Activated T-cell treated with anti-CD3 and anti-CD28 coated beads, Interleukin-2, amount 50 U/mL, for 48 hours (primary cell): Measurements from ENCODE around the gene PIK3R3.

Experiments
- DNase-seq, 2 experiments: peaks; one replicate each; pipeline ENCODE4 v3.0.0-alpha.2; 2020

PIK3R3 gene

GRCh38 chr1:46132529-46133180 is at the start of gene PIK3R3:
TSS of gene PIK3R3 (minus strand) at chr1:46132629. CDS start at chr1:46131952, 677 bp downstream.
- DNase-seq: peak; percentile 91 to 92

GRCh38 chr1:46181343-46182260 is 49.2 kb upstream of the PIK3R3 start:
- DNase-seq: no peak

GRCh38 chr1:46180082-46180616 is 47.7 kb upstream of the PIK3R3 start:
- DNase-seq: no peak

DNA sequence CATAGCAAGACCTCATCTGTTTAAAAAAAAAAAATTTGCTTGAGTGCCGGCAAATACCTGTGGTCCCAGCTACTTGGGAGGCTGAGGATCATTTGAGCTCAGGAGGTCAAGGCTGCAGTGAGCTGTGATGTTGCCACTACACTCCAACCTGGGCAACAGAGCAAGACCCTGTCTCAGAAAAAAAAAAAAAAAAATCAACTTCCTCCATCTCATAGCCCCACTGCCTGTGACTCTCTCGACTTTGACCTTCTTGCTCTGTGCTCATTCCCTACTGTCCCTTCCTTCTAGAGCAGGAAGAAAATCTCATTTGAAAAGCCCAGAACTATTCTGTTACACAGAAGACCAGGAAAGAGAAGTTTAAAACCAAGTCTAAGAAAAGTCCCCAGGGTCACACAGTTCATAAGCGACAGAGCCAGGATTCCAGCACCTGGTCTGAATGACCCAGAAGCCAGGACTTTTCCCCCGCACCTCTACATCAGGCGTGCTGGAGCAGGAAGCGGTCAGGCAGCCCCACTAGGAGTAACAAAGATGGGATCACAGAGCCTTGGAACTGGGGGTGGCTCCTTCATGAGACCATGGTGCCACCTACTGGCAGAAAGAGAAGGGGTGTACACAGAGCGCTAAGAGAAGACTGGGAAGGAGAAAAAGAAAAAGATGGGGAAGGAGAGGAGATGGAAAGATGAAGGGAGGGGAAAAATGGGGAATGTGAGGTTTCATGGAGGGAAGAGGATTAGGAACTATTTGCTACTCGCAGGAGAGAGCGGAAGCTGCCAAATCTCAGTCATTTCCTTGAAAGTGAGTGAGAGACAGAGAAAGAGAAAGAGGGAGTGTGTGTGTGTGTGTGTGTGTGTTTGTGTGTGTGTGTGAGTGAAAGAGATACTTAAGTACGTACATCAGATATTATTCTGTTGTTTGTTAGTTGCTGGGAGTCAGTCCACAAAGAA is 47.0 kb upstream of the PIK3R3 start:
- peak; percentile 66 to 71 for DNase-seq

DNA sequence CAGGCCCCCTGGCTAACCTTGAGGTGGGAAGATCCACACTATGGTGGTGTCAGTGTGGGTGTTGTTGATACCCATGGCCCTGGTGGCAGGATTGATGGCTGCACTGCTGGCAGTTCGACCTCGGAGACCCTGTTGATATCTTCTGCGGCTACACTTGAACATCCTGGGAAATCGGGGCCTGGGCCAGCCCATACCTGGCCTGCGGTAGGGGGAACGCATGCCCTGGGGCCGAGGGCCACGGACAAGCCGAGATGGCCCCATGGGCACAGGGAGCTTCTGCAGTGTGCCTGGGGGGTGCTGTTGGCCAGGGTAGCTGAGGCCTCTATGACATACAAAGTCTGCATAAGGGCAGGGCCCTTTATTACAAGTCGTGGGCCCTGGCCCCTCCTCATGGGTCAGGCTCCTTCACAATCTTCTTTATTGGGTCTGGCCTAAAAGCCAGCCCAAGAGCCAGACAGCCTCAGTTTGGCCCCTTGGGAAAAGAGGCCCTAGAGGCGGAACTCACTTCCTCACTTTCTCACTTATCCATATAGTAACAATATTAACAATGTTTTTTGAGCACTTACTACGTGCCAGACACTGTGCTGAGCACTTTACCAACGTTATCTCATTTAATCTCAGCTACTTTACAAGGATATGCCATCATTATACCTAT is 43.9 kb upstream of the PIK3R3 start, which contains the start of gene P3R3URF:
Gene P3R3URF (minus strand): TSS at position 278 of the 655 bp plus-strand sequence. CDS start 17 bp downstream, at position 261.
- no peak for DNase-seq

- no peak for DNase-seq
Measured at GRCh38 chr1:46175243-46175642, 42.8 kb upstream of the PIK3R3 start.

GRCh38 chr1:46174448-46175231 is 42.2 kb upstream of the PIK3R3 start, which contains the start of gene TSPAN1:
TSS of gene TSPAN1 (plus strand) at chr1:46175087. CDS start at chr1:46181108, 6,021 bp downstream.
- DNase-seq: no peak

DNA sequence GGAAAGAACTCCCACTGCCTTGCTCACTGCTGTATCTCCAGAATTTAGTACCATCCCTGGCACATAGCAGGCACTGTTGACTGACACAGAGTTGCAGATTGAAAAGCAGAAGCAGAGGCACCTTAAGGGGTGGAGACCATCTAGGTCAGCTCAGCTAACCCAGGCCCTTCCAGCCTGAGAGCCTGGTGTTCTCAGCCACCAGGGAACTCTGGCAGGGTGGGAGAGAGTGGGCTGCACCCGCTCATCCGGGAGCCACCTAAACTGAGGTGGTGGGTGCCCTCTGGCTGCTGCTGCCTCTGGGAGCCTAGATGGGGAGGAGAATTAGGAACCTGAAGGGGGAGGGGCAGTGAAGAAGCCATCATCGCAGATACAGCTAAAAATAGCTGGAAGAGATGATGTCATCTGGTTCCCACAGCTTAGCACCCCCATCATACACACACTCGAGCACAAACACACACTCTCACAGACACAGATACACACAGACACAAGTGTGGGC is 41.0 kb upstream of the PIK3R3 start:
- no peak for DNase-seq

GRCh38 chr1:46172321-46172720 is 39.9 kb upstream of the PIK3R3 start:
- DNase-seq: no peak

DNA sequence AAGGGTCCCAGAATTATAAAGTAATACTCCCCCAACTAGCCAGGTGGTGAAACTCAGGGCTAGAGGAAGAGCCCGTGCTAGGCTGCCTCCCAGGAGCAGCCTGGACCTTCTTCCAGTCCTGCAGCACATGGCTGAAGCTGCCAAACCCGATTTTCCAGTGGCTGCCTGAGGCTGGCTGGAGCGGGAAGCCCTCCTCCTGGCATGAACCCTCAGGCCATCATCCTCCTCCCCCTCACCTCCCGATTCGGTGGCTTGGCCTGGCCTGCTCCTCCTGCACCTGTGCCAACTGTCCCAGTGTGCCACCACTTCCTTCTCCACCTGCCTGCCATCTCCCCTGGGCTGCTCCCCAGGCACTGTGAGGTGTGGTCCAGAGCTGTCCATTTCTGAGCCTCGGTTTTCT is 39.4 kb upstream of the PIK3R3 start:
- DNase-seq: no peak

GRCh38 chr1:46171351-46171750 is 38.9 kb upstream of the PIK3R3 start:
- no peak for DNase-seq

DNA sequence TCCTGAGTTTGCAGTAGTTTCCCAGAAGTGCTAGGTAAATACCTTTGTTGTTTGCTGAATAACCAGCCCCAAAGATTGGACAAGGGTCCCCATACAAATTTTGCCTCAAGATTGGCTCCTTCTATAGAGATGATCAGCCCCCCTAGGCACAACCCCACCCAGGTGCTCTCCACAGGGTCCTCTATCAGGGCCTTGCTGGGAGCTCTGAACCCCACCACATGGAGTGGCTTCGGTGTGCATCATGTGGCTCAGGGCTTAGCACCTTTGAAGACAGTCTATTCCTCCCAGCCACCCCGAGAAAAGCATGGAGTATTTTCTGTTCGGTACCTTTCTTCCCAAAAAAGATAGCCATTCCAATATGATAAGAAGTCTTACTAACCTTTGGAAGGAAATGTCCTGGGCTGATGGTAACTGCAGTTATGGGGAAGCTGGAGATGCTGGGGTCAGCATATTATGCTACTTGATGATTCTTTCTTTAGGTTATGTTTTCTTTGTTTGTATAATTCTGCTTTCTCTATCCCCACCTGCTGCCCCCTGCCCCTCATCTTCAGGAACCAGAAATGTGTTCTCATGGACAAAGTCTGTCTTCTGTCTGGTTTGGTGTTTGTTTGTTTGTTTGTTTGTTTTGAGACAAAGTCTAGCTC is 37.5 kb upstream of the PIK3R3 start:
- no peak for DNase-seq

GRCh38 chr1:46168477-46168876 is 36.0 kb upstream of the PIK3R3 start:
- no peak for DNase-seq

GRCh38 chr1:46166521-46167462 is 34.4 kb upstream of the PIK3R3 start:
- peak; percentile 60 to 64 for DNase-seq

GRCh38 chr1:46160212-46160611 is 27.8 kb upstream of the PIK3R3 start:
- no peak for DNase-seq

DNA sequence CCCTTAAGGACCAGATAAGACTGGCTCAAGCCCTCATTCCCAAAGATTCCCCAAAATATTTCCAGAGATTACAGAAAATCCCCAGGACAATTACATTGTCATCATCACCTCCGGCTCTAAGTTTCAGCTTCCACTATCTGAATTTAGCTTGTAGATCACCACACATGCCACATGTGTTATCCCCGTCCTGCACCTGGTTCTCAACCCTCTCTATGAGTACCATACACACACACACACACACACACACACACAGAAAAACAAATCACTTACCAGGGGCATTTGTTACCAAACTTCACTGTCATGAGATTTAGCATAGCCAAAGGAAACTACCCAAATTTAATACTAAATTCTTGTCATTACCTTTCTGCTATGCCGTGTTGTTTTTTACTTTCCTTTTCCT is 27.1 kb upstream of the PIK3R3 start:
- no peak for DNase-seq

DNA sequence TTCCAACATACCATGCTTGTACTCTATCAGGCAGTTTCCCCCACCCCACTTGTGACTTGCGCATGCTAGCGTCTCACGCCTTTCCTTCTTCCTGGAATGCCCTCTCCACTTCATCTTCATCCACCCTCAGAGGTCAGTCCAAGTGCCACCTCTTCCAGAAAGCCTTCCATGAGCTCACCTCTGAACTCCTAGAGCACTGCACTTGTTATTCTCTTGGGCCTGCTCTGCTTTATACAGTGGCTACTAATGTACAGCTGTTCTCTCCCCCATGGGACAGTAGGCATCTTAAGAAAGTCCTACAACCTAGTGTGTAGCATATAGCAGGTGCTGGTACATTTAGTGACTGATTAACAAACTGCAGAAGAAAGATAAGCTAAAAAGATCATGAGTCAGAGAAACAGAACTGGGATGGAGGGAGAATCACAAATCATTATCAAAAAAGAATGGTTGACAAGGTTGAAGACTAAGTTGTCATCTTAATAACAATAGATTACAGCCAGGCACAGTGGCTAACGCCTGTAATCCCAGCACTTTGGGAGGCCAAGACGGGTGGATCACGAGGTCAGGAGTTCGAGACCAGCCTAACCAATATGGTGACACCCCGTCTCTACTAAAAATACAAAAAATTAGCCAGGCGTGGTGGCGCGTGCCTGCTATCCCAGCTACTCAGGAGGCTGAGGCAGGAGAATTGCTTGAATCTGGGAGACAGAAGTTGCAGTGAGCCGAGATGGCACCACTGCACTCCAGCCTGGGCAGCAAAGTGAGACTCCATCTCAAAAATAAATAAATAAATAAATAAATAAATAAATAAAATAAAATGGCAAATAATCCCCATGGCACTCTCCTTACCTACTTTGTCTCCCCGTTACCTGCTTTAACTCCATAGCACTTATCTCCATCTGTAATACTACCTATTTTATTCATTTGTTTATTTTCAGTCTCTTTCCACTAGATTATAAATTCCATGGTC is 26.2 kb upstream of the PIK3R3 start:
- DNase-seq: no peak

GRCh38 chr1:46157916-46158311 is 25.5 kb upstream of the PIK3R3 start:
- no peak for DNase-seq
